Ecto neural progenitor cell (in vitro differentiated cells): ENCODE results near the gene PHLDB3.
"Not testable (repeated sequence)": the region's sequence is repeated elsewhere in the genome, so short reads cannot be mapped to it uniquely, and the experiment has no call there.

Experiments used
- DNase-seq: peaks from one replicate; pipeline ENCODE4 v3.0.0-alpha.2; 2018; ENCODE audit warnings: low spot score

The PHLDB3 gene

DNA sequence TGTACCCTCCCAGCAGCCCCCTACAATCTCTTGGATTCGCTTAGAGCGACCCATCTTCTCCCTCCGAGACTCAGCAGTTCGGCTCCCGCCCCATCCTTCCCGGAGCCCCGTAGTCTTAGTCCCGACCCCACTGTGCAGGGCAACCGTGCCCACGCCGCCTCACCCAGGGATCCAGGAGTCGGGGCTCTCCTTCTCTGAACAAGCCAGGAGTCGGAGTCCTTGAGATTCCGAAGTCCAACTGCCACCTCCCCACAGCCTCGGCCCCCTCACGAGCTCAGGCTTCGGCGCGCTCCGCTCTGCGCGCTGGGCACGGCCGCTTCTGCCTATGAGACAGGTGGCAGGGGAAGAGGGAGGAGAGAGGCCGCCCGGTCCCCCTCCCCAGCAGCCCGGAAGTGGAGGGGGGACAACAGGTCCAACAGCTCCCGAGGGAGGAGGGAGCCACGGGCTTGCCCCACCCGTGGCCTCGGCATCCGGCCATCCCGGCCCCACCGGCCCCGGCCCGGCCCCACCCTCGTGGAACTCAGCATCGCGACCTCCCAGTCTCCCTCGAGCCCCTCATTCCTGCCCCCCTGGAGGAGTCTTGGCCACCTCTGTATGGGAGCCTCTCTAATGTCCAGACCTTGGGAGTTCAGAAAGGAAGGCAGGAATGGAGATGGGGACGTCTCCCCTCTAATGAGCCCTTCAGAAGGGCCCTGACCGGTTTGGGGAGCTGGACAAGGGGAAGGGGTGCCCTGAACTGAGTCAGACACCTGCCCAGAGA lies at the start of gene PHLDB3:
Gene PHLDB3, minus strand, starts transcription at position 321 of the 760 bp plus-strand sequence. CDS start 628 bp downstream, outside the sequence.
- DNase-seq, result no peak

DNA sequence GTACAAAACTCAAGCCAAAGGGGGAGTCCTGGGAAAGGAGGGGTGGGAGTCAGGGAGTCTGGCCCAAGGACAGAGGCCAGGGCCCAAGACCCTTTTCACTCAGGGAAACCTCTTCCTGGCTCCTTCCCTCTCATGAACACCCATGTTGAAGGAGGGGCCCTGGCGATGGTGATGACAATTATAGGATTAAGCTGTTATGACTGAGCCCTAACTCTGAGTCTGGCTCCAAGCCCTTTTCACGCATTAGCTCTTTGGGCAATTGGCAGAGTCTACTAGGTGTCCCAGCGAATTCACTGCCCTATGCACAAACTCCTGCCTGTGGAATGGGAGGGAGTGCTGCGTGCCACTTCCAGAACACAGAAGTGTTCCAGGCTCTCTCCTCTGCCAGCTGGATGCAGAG lies 49.1 kb upstream of the PHLDB3 start:
- DNase-seq, result no peak

DNA sequence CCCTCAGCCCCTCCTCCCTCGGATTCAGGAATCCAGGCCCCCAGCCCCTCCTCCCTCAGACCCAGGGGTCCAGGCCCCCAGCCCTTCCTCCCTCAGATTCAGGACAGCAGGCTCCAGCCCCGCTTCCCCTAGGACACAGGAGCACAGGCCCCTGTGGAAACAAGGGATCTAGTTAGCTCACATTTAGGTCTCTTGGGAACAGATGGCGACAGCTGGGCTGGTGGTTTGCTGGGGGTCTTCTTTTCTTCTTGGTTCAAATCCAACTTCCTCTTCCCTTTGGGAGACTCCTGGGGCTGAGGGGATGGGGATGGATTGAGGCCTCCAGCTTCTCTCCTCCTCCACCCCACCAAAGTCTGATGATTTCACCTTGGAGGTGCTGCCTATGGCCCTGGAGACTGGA lies 48.1 kb upstream of the PHLDB3 start:
- no peak for DNase-seq

DNA sequence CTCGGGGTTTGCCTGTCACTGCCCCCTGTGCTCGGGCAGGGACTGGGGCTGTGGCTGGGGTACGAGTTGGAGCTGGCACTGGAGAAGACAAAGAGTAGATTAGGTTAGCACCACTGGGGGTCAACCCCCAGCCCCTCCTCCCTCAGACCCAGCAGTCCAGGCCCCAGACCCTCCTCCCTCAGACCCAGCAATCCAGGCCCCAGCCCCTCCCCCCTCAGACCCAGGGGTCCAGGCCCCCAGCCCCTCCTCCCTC lies 47.6 kb upstream of the PHLDB3 start:
- DNase-seq, result no peak

DNA sequence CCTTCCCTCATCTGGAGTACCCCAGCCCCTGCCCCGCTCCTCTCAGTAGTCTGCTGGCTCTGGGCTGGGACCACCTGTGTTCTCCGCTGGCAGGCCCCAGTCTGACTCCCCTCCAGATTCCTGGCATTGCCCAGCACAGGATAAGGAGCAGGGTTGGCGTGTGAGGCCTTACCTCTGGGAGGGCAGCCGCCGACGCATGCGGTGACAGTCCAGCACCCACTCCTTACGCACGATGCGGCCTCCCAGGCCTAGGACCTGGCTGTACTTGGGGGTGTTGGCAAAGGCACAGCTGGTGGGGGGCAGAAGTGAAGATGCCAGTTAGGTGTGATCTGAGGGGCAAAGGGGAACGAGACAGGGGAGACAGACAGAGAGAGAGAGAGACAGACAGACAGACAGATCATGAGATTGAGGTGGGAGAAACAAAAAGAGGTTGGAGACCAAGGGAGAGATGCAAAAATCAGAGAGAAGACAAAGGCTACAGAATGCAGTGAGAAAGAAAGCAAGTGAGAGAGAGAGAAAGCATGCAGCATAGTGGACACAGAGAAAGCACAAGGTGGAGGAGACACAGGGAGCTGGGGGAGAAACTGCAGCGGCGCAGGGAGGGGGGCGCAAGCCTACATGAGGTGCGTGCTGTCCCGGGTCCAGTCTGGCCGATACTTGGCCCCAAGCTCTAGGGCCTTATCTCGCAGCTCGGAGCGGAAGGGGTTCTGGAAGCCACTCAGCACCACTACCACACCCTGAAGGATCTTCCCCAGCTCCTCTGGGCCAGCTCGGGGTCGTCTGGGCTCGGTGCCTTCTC lies 47.1 kb upstream of the PHLDB3 start:
- no peak for DNase-seq

DNA sequence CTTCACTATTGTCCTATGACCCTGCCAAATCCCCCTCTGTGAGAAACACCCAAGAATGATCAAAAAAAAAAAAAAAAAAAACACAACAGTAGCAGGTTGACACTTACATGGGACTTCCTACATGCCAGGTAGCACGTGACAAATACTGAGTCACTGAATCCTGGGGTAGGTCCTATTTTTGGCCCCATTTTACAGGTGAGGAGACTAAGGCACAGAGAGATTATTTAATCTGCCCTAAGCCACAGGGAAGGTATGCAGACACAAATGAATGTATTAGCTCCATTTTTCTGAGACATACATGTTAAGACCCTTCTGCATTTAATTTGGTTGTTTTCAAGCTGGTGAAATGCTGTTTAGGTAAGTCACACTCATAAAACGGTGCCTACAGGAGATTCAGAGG lies 44.2 kb upstream of the PHLDB3 start:
- DNase-seq, result no peak

DNA sequence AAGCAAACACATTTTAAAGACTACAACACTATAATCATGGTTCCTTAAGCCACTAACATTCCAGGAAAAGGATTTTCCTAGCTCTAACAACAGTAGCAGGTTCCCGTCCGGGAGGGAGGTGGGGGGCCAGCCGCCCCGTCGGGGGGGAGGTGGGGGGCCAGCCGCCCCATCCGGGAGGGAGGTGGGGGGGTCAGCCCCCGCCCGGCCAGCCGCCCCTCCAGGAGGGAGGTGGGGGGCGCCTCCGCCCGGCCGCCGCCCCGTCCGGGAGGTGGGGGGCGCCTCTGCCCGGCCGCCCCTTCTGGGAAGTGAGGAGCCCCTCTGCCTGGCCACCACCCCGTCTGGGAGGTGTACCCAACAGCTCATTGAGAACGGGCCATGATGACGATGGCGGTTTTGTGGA lies 43.4 kb upstream of the PHLDB3 start:
- not testable (repeated sequence) for DNase-seq

DNA sequence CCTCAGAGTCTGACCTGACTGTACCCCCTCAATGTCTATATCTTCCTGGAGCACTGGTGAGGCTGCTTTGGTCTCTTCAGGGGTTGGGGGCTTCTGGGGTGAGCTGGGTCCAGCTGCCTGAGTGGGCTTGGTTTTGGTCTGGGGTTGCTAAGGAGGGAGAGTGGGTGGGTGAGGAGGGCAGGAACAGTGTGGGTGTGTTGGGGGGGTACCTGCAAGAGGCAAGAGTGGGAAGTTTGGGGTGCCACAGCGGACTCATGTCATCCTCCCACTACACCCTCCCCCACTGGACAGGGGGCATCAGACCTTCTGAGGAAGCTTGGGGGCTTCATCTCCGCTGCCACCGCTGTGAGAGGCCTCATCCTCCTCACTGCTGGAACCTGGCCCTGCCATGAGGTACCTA lies 42.0 kb upstream of the PHLDB3 start:
- no peak for DNase-seq

DNA sequence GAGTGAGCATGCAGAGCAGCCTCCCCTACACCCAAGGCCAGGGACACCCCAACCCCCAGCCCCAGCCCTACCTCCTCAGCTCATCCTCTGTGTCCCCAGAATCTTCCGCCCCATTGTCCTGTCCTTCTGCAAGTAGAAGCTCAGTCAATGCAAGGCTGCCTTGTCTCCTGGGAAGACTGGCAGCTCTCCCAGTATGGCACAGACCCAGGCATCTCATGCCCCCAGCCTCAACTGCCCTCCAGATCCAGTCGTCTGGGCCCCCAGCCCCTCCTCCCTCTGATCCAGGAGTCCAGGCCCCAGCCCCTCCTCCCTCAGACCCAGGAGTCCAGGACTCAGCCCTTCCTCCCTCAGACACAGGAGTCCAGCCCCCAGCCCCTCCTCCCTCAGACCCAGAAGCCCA lies 41.4 kb upstream of the PHLDB3 start:
- no peak for DNase-seq

DNA sequence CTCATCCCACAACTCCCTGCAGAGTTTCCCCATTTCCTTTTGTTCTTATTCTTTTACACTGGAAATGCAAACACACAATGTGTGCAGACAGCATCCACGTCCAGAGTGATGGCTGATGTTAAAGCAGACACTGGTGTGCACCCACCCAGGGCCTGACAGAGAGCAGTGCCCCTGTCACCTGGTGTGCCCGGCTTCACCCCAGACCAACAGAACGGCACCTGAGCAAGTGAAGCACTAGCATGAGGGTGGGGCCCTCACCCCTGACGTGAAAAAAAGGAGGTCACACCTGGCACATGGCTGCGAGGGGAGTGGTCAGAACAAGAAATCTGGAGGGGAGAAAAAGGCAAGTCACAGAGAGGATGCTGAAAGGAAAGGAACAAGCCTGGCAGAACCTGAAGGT lies 40.7 kb upstream of the PHLDB3 start:
- DNase-seq, result no peak

DNA sequence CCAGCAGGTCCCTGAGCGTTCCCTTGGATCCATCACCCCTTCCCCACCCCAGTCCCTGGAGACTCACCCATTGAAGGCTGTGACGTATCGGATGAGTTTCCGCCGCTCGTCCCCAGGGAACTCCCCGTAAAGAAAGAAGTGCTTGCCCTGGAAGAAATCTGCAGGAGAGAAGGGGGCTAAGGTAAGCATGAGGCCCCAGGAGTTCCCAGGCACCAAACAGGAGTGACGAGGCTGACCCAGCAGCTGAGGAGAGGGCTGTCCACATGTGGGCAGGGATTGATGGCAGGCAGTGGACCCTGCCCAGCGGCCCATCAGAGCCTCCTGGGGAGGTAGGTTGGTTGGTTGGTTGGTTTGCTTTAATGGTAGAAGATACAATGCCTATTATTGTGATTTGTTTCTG lies 39.5 kb upstream of the PHLDB3 start:
- DNase-seq, result no peak

DNA sequence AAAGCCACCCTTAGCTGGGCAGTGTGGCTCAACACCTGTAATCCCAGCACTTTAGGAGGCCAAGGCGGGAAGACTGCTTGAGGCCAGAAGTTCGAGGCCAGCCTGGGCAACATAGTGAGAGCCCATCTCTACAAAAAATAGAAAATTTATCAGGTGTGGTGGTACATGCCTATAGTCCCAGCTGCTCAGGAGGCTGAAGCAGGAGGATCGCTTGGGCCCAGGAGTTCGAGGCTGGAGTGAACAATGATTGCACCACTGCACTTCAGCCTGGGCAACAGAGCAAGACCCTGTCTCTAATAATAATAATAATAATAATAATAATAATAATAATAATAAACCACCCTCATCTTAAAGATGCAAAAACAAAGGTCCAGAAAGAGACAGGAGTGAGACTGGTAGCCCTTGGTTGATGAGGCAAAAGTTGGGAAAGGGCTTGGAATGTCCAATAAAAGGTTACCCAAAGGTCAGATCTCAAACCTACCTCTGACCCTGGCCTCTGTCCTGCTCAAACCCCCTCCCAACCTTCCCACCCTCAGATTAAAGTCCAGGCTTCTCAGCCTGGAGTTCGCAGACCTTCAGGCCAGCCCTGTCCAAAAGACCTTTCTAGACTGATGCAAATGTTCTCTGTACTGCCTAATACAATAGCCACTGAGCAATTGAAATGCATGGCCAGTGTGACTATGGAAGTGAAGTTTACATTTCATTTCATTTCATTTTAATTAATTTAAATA lies 37.5 kb upstream of the PHLDB3 start:
- DNase-seq, result no peak

DNA sequence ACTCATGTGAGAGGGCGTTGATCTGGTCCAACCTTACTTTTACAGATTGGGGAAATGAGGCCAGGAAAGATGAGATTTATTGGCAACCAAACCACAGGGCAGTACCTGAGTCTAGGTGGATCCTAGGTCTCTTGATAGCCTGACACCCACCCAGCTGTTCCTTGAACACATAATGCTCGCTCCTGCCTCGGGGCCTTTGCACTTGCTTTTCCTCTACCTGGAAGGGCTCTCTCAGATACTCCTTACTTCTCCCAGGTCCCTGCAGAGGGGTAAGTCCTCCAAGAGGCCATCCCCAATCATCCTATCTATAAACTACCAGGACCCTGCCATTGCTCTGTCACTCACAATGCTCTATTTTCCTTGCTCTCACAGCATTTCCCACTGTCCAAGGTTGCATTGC lies 35.8 kb upstream of the PHLDB3 start:
- no peak for DNase-seq

DNA sequence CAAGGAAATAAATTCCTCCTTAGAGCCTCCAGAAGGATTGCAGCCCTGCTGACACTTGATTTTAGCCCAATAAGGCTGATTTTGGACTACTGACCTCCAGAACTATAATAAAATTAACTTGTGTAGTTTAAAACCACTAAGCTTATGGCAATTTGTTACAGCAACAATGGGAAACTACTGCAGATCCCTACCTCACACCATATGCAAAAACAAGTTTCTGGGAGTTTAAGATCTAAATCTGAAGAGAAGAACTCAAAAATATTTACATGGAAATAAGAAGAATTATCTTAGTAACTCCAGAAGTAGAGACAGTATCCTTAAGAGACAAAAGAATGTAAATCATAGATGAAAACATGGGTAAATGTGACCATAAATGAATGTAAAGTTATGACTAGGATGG lies 34.4 kb upstream of the PHLDB3 start:
- no peak for DNase-seq

DNA sequence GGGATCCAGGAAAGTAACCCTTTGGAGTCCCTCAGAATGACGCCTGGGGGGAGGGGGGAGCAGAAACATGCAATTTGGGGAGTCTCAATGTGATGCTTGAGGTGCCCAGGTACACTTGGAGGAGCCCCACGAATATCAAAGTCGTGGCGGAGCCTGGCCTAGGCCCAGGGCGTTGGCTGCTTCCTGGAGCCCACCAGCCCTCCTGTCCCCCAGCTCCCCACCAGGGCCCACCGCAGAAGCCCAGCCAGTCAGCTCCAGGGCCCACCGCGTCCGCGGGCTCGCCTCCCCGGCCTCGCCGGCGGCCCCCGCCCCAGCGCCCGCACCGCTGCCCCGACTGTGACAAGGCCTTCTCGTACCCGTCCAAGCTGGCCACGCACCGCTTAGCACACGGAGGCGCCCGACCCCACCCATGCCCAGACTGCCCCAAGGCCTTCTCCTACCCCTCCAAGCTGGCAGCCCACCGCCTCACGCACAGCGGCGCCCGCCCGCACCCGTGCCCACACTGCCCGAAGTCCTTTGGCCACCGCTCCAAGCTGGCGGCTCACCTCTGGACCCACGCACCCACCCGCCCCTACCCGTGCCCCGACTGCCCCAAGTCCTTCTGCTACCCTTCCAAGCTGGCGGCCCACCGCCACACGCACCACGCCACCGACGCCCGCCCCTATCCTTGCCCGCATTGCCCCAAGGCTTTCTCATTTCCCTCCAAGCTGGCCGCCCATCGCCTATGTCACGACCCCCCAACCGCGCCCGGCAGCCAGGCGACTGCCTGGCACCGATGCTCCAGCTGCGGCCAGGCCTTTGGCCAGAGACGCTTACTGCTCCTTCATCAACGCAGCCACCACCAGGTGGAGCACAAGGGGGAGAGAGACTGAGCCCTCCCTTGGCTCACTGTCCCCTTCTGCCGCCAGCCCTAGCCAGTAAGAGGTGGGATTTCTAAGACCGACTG lies 30.5 kb upstream of the PHLDB3 start:
- DNase-seq, result peak; percentile 82

DNA sequence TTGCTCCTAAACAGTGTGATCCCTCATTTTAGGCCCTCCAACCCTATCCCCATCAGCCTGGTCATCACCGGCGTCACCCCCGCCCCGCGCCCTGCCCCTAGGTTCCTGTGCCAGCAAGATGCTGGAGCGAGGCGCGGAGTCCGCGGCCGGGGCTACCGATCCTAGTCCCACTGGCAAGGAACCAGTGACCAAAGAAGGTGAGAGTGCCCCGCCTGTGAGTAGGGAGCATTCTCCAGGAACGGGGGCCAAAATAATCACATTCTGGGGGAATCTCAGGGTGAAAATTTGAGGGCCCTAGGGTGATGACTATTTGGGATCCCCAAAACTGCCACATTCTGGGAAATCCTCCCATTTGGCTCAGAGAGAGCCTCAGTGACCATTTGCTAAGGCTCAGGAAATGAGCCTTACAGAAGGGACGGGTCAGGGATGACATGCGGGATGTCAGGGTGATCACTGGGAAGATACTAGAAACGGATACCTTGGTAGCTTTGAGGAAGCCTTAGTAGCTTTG lies 29.8 kb upstream of the PHLDB3 start:
- no peak for DNase-seq

DNA sequence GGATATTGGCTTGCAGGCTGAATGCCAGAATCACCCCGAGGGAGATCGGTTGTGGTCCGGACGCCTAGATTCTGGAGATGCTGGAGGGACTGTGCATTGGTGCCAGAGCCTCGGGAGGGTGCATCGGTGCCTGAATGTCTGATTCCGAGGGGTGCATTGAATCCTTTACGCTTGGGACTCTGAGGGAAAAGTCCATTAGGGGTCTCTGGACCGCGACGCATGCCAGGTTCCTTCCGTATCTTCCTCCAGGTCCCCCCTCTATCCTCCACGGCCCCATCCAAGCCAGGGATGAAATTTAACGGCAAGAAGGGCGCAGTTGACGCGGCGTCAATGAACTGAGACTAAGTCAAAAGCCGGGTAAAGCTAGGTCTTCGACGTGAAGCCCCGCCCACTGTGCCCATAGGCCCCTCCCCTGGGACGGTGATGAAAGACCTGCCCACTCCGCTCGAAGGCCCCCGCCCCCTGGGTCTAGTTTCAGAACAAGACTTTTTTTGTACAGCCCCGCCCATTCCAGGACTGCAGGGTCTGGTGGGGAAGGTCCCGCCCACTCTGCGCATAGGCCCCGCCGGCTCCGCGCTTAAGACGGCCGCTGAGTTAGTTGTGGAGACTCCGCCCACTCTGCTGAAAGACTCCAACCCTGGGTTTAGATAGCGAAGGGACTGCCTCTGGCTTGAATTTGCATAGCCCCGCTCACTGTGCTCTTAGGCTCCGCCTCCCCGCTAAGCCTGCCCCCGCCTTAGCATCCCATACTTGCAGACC lies 29.2 kb upstream of the PHLDB3 start:
- peak; percentile 98 for DNase-seq

DNA sequence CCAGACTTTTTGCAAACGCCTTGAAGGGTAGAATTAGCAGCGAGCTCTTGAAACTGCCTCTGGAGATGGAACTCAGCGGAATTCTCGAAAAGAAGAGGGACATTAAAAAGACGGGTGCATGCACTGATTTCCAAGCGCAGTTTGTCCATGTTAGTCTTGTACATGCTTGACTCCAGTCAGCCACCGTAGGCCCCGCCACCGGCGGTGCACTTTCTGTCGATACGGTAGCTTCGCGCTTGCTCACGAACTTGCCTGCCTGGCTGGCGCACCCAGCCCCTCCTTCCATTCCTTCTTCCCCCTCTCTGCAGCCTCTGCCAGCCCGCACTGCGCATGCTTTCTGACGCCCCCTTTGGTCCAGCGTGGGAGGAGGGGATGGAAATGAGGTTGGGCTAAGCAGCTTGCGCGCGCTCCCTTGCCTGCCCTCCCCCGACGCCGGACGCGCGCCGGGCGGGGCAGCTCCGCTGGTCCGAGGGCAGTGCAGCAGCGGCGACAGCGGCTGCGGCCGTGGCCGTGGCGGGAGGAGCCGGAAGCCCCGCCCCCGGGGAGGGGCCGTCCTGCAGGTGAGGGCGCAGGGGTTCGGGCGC lies 28.5 kb upstream of the PHLDB3 start, which contains the start of gene ZNF575:
Gene ZNF575, plus strand, starts transcription at position 227 of the 584 bp plus-strand sequence. CDS start 1,235 bp downstream, outside the sequence.
- peak; percentile 93 for DNase-seq

DNA sequence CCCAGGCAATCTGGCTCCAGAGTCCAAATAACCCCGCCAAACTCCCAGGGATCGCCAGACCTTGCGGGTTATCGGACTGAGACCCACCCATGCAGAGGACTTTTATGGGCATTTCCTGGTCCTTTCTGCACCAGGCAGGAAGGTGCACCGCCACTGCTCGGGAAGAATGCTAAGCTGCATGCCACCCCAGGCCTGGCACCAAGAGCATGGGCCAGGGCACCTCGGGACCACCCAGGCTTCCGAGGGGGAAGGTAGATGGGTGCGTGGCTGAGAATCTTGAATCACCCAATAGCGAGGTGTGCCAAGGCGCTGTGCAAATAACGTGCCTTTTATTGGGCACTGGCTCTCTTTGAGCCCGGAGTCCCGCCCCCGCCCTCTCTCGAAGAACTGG lies 28.0 kb upstream of the PHLDB3 start:
- DNase-seq, result no peak

DNA sequence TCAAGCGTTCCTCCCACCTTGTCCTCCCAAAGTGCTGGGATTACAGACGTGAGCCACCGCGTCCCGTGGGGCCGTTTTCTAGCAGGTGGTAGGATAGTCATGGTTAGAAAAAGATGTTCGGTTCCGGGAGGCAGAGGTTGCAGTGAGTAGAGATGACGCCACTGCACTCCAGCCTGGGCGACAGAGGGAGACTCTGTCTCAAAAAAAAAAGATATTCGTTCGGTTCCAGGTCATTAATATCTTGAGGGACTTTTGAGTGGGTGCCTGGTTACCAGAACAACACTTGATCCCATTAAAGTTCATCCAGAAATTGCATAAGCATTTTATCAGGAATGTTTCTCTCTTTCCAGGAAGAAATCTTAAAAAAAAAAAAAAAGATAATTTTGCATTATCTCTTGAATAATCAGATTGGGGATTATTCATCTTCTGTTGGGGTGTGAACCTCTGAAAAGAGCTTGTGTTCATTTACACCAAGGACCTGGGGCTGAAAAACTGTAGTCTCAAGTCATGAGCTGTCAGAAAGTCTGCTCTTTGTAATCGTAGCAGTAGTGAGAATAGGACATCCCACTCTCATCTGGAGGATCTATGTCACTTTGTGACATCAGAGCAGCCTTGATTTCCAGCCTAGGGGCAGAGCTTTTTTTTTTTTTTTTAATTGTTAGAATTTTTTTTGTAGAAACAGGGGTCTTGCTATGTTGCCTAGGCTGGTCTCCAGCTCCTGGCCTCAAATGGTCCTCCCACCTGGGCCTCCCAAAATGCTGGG lies 23.5 kb upstream of the PHLDB3 start:
- no peak for DNase-seq
